HG03025 (cell line): ENCODE measurements around the gene LRMDA.

Experiments used
- ATAC-seq: cut with Tn5 transposase; IDR thresholded peaks from one replicate; pipeline ENCODE4 v1.9.1; 2021; ENCODE audit warnings: mild to moderate bottlenecking, moderate library complexity; ENCODE audit not compliant: unreplicated experiment, low FRiP score

The LRMDA gene

DNA sequence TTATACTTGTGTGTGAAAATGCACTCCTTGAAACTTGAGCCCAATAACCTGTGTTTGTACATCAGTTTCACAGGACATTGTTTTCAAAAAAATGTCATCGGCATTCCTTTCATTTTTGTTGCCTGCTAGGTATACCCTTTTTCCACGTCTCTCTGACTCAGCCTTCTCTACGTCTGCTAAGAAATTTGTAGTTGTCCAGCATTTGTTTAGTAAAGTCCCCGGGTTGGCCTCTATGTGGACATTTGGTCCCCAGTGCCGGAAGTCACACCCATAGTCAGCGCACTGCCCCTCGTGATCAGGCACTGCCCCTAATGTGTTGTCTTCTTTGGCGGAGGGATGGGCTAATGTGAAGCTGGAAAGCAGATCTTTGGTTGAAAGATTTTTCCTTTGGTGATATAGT lies 222.3 kb downstream of the LRMDA start:
- ATAC-seq, result no peak

DNA sequence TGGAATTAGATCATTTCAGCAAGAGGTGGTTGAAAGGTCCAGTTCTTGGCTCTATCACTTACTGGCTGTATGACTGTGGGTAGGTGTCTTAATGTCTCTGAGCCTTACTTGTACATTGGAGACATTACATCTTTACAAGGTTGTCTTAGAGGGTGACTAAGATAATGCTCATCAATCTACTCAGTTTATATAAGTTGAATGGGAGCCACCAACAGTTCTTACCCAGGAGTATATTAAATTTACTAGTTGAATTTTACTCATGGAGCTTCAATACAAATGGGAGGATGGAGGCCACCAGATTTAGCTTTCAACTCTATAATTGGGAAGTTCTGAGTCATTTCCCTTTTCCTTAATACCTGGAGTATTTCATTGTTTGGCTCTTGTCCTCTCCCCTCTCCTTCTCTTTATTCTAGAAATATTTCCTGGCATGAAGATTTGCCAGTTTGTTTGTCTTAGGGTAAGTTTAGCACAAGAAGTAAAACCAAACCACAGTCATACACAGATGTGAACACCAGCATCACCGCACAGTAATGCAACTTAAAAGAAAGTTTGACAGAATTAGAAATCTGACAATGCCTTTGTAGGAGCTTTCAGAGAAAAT lies 222.8 kb downstream of the LRMDA start:
- ATAC-seq, result no peak

DNA sequence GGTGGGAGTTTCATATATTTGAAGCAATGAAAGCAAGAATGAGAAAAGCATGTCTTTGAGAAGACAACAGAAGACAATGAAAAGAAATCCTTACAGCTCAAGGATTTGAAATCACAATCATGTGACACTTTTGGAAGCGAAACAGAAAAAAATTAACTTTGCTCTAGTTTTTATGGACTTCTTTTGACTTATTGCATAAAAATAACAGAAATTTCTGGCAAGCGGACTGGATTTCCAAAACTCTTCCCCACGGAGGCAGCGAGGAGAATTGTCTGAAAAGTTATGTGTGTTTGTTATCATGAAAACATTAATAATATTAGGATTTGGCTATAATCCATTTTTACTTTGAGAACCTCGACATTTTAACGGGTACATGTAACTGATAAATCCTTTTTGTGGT lies 223.3 kb downstream of the LRMDA start:
- no peak for ATAC-seq

DNA sequence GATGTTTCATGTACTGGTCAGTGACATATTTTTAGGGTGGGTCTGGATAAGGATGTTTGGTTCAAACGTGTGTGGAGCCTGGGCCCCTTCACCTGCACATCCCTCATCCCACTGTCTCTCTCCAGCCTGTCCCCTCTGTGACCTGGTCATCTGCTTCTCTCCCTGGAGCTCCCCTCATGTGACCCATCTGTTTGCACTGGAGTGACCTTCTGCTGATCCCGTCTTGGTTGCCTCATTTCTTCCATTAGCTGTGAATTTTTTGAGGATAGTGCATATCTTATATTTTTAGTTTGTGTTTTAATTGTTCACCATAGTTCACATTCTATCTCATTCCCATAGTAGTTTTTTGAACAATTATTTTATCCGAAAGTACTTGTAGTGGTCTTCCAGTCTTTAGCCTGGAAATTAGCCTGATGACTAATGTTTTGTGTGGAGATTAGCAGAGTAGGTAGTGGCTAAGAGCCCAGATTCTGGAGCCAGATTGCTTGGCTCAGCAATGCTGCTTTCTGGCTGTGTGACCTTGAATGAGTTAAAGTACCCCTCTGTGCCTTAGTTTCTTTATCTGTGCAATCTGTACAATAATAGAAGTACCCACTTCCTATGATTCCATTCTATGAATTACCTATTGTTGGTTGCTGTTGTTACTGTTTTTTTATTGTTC lies 224.5 kb downstream of the LRMDA start:
- no peak for ATAC-seq

DNA sequence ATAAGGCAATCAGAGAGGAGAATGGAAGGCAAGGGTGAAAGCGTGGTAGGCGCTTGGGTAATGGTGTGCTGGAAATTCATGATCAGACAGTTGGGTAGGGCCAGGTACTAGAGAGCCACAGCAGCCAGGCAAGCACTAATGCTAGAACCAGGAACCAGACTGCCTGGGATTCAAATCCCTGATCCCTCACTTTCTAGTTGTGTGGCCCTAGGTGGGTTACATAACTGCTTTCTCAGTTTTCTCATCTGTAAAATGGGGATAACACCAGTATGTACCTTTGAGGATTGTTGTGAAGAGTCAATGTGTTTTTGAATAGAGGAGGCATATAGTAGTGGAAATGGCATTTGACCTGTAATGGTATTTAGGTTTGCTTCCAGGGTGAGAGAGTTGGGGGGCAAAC lies 225.9 kb downstream of the LRMDA start:
- ATAC-seq, result no peak

DNA sequence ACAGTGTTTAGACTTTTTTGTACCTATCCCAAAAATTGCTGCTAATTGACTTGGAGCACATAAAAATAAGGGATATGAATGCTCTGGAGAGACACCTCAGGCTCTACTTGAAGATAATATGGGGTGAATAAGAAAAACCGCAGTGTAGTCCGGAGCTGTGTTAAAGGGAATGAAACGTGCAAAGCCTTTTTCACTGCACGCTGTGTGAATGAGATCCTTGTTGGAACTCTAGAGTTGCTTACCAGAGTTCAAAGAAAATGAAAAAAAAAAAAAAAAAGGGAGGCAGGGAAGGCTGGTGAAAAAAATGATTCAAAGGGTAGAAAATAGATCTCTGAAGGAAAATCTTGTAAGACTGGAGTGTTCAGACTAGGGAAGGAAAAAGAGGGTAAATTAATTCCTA lies 226.6 kb downstream of the LRMDA start:
- ATAC-seq, result no peak

DNA sequence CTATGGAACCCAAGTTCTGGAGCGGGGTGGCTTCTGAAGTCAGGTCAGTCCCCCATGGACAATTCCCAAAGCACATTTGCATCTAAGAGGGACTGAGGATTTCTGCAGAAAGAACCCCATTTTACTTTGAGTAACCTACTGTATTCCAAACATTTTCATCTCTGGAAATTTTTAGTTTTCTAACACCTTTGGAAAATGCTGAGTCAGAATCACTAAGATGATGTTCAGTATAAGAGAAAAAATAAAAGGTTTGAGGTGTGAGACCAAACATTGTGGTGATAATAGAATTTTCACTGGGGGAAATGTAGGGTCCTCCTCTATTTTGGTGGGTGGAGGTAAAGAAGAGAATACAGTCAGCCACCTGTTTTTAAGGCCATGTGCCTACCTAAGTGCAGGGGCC lies 227.1 kb downstream of the LRMDA start:
- ATAC-seq, result no peak

DNA sequence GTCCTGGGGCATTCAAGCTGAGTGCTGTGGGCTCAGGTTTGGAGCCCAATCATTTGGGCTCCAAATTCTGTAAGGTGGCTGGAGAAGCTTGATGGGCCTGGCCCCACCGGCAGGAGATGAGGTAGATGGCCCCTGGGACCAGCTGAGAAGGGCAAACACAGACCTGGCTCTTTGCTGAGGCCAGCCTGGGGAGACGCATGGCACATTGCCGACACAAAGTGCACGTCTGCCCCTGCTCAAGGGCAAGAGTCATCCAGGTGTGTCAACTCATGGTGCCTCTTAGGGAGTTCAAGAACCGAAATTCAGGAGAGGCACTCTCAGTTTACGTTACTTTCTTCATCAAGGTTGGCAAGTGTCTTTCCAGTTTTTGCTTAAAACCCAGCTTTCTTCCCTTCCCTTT lies 227.5 kb downstream of the LRMDA start:
- no peak for ATAC-seq

DNA sequence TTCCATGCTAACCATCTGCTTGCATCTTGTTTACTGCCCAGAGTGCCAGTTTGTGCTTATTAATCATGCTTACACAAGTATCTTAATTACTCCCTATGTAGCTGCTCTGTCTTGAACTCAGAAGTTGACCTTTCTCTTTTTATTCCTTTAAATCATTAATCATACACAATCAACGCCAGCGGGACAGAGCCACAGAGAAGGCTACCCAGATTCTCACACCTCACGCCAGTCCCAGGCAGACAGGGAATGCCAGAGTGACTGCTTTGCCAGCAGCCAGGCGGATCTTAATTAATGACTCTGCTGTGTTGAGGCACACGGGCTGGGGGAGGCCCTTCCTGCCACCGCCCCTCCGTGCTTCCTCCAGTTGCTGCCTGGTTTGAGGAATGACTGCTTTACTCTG lies 229.4 kb downstream of the LRMDA start:
- no peak for ATAC-seq

DNA sequence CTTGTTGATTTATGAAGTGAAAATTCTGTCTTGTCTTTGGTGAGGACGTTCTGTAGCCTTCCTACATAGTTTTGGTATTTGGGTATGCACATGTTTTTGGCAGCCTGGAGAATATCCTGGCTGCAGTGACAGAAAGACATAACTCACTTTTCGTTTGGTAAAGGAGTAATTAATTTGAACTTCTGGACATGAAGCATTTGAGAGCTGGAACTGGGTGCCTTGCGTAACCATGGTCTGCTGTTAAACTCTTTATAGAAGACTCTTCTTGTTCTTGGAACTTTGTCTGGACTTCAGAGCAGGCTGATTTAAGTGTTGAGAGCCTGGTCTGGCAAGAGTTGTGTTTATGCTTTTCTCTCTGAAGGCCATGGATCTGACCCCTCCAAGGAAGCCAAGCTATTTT lies 231.3 kb downstream of the LRMDA start:
- no peak for ATAC-seq

DNA sequence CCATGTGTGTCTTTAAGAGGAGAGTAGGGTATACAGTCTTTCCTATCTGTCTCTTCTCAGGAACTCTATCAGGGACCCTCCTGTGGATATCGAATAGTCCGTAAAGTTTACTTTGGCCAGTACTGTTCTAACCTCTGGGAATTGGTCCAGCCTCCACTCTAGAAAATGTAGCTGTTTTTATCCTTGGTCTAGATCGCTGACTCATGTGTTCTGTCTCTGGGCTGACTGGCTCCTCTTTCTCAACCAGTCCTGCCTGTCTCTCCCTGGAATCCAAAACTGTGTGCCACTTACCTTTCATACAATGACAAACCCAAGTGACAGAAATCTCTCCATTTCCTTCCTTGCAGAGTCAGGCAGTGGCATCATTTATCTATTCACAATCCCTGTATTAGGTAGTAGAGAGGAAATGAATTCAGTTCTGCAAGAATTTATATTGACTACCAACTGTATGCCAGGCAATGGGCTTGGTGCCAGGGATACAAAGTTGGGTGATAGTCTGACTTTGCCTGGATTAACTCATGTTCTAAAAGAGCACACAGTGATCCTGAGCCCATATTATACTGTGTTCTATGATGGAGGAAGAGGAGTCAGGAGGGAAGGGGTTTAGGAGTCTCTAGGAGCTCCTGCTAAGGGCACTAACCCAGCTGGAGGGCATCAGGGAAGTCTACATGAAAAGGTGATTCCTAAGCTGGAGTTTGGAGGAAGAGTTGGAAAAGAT lies 232.7 kb downstream of the LRMDA start:
- ATAC-seq, result no peak

DNA sequence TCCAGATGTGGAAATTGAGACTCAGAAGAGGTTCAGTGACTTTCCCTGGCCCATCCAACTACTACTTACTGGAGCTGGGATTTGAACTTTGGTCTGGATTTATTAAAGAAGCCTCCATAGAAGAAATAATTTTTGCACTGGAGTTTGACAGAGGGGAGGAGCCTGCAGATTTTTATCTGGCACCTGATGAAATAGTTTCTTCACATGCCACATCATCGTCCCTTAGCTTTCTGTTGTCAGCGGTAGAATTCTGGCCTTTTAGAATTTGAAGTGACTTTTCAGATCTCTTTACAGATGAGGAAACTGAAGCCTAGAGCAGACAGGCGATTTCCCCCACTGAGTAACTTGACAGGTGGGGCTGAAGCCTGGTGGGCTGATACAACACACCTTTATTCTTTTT lies 233.5 kb downstream of the LRMDA start:
- no peak for ATAC-seq

DNA sequence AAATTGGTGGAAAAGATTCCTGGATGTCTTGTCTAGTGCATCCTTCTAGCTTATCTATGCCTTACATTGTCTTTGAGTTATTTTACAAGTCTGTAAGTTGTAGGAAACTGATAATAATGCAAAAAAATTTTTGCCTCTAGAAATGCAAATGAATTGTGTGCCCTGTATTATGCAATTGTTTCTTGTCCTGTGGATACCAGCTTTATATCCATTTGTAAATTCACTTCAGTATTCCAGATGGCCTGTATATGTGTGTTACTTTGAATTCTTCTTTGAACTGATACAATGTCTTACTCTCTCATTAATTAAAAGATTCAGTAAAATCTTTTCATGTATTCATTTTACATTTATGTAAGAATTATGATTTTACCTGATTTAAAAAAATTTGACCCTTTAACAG lies 234.3 kb downstream of the LRMDA start:
- ATAC-seq, result no peak

DNA sequence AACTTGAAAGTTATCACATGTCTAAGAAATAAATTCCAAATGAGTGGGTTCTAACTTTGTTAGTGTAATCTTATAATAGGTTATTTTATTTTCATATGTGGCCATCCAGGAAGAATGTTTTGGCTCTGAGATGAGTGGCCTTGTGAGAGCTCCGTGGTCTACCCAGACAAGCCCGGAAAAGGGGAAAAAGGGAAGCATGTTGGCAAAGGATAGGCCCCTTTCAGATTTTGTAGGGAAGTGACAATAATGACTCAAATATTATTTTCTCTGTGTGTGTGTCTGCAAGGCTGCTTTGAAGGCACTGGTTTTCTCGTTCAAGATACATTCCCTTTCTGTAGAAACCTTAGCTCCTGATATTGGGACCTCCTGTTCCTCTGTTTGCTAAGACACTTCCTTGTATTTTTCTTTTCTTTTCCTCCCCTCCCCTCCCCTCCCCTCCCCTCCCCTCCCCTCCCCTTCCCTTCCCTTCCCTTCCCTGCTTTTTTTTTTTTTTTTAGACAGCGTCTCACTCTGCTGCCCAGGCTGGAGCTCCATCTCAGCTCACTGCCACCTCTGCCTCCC lies 240.8 kb downstream of the LRMDA start:
- no peak for ATAC-seq

DNA sequence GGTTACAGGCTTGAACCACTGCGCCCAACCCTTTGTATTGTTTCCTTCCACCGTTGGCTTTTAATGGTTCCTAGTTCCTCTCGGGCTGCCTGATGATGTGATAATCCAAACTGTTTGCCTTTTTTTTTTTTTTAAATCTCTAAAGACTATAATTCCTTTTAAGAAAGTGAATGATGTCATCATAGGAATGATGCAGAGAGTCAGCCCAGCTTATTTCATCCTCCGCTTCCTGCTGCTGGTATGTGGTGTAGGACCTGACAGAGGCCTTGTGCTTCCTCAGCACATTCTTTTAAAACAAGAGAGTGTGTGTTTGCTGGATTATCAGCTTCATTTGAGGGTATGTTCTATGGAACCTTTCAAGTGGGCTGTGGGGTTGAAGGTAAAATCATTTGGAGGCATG lies 241.4 kb downstream of the LRMDA start:
- no peak for ATAC-seq

DNA sequence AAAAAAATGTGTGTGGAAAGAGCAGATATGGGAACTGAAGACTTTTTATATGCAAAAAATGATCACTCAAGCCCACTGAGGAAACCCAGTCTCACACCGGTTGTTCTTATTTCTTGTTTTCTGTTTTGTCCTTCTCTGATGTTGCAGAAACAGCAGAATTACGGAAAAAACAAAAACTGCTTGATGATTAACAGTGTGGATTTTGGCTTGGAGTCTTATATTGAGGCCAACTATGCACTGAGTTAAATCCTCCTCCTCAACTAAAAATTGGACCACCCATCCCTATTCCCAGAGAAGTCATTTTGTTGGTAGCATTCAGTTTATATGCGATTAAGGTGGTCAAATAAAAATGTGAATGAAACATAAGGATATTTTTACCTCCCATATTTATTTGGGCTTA lies 246.1 kb downstream of the LRMDA start:
- no peak for ATAC-seq

DNA sequence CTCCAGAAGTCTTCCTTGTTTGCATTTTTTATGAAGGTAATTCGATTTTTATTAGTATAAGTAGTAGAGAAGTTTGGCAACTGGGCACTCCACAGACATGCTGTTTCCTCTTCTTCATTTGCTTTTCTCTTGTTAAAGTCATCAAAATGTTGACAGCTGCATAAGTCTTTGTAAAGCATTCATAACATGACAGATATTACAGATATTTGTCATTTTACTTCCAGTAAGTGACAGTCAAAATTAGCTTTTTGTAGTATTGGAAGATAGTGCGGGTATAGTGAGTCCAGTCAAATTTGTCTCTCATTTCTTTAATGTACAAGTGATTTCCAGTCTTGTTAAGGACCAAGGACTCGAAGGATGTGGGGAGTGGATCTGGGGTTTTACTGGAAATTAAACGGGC lies 247.1 kb downstream of the LRMDA start:
- no peak for ATAC-seq

DNA sequence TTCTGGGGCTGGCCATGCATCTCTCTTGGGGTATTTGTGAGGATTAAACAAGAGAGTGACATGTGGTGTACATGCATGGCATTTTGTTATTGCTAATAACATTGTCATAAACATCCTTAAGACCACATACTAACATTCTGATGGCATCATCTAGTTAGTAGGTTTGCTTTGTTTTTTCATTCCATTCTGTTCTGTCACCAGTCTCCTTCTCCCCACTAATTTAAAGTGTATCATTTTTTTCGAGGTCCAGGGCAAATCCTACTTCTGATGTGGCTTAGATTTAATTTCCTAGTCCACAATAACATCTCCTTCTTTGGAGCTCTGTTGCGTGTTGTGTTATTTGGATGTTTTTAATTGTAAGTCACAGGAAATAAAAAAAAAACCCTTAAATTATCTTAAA lies 248.1 kb downstream of the LRMDA start:
- no peak for ATAC-seq

DNA sequence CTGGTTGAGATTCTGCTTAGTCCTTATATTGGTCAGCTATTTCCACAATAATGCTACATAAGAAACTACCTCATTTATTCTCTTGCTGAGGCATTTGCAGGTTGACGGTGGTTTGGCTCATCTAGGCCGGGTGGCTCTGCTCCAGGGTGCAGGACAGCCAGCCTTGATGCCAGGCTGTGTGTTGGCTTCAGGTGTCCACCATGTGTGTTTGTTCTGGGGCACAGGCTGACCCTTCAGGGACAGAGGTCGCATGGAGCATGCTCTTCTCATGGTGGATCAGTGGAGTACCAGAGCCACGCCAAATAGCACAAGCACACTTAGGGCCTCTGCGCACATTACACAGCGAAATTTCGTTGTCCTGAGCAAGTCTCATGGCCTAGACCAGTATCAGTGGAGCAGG lies 249.9 kb downstream of the LRMDA start:
- no peak for ATAC-seq

DNA sequence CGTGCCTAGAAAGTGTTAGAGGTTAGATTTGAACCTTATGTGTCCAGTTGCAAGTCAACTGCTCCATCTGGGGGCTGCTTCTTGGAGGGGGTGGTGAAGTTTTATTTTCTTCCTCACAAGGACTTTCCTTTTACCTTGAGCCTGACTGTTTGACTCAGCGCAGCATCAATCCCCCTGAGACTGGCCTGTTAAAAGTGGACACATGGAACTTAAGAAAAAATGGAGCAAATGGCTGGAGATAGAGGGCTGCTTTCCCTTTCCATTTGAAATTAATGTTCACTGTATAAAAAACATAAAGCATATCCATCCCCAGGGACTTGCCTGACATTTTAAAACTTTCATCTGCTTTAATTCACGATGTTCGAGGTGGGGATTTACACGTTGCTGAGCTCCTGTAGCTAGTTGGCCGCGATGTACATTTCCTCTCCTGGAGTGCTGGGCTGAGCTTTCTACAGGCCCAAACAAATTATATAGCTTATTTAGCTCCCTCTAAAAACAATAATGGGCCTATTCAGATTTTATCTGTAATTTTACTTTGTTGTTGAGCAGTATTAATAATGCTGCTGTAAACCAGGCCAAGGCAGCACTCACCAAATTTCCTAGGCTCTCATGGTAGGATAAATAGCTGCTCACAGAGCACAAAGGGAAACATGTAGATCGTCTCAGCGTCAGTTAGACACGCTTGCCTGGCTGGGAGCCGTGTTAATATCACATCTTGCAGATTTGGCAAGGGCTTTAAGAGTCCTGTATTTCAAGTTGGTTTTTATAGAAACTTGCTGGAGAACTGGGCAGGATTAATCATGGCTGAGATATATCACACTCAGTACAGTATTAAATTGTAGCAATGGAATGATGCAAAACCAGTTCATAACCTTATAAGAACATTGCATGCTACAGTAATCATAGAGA lies 251.5 kb downstream of the LRMDA start:
- ATAC-seq, result no peak

DNA sequence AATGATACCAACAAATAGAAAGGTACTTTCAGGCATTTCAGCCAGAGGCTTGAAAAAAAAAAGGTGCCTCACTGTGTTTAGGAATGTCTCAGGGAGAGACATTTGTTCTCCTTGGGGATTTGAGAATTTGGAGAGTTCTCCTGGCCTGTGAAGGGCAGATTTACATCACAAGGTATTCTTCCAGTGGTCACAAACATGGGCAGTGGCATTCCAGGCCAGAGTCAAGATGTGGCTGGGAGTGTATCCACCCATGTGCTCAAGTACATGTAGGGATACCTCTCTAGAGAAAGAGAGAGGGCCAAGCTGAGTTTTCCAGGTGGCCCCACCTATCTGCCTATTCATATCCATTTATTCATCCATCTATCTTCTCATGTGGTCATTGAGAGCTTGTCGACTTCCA lies 253.8 kb downstream of the LRMDA start:
- ATAC-seq, result no peak
